ENCODE data around the gene PID1. TPM values are rescaled to one million over a fixed set of nuclear protein-coding genes. Genes with fewer than 3 reads are reported as not detected.

Gene PID1
- polyA plus RNA-seq, 1 of the 3 experiments (the other 2 are of a cell fraction): 0.16 TPM

- H3K36me3 ChIP-seq (replicated peaks in 1 of 2; ENCODE audit: control insufficient read depth in 1 of 2, insufficient read depth in 2 of 2, low read length in 1 of 2): no peaks in the 10 kb centered on the region
- no peaks in the 10 kb centered on the region for H3K79me2 ChIP-seq (ENCODE audit: insufficient read depth)
- H3K27ac ChIP-seq (ENCODE audit: low read depth in 2 of 2, low read length in 1 of 2): no peak overlapping the region
- H3K9me3 ChIP-seq: no peaks in the 10 kb centered on the region
- H3K9me2 ChIP-seq: no peaks in the 10 kb centered on the region
- H3K4me3 ChIP-seq (ENCODE audit: low read depth in 2 of 2, low read length in 1 of 2): no peak overlapping the region
- H2AFZ ChIP-seq (ENCODE audit: low read depth): no peak overlapping the region
- TF ChIP-seq EZH2phosphoT487 (IDR thresholded peaks at IDR 0.05; ENCODE audit: borderline replicate concordance, low read depth): no peak
- no peak for TF ChIP-seq IRF3 (IDR thresholded peaks at IDR 0.05; ENCODE audit: low read depth, low read length)
- DNase-seq: no peak
- no peaks in the 10 kb centered on the region for H3K4me1 ChIP-seq (ENCODE audit: control insufficient read depth in 1 of 2, insufficient read depth in 2 of 2, low read depth in 1 of 2, low read length in 1 of 2)
- H3F3A ChIP-seq (replicated peaks; ENCODE audit: insufficient read depth): no peaks in the 10 kb centered on the region
- H3K9ac ChIP-seq: no peak overlapping the region
- no peaks in the 10 kb centered on the region for H4K20me1 ChIP-seq (ENCODE audit: insufficient read depth)
- no peaks in the 10 kb centered on the region for H3K27me3 ChIP-seq (ENCODE audit: insufficient read depth)
- H3K4me2 ChIP-seq: no peak overlapping the region
- 45% methylated on average over 3 of the region's 3 CpGs for WGBS (ENCODE audit: low lambda C conversion rate)
- POLR2A ChIA-PET: no interaction called here
- CTCF ChIA-PET: interaction anchor here (1.1 to 1.4 kb wide), 2 partner anchors 13 to 24 kb away, joined by 3 to 5 read pairs; no protein-coding TSS in a partner anchor
These were observed 21.6 kb downstream of the PID1 start for GRCh38 chr2:229249536-229249935.

- CTCF ChIA-PET: interaction anchor here (0.7 kb wide), 1 partner anchor 28 kb away, joined by 3 read pairs; no protein-coding TSS in a partner anchor
- Histone ChIP-seq H3K79me2 (ENCODE audit: insufficient read depth) (no peaks in the 10 kb centered on the region), H3K9me2 (no peaks in the 10 kb centered on the region), H3K9ac (no peak overlapping the region), H3K4me3 (ENCODE audit: low read depth in 2 of 2, low read length in 1 of 2) (no peak overlapping the region), H2AFZ (ENCODE audit: low read depth) (no peak overlapping the region), H3K4me1 (ENCODE audit: control insufficient read depth in 1 of 2, insufficient read depth in 2 of 2, low read depth in 1 of 2, low read length in 1 of 2) (no peaks in the 10 kb centered on the region), H3K9me3 (no peaks in the 10 kb centered on the region), H3K4me2 (no peak overlapping the region), H3F3A (replicated peaks; ENCODE audit: insufficient read depth) (no peaks in the 10 kb centered on the region), H4K20me1 (ENCODE audit: insufficient read depth) (no peaks in the 10 kb centered on the region), H3K36me3 (replicated peaks in 1 of 2; ENCODE audit: control insufficient read depth in 1 of 2, insufficient read depth in 2 of 2, low read length in 1 of 2) (no peaks in the 10 kb centered on the region), H3K27ac (ENCODE audit: low read depth in 2 of 2, low read length in 1 of 2) (no peak overlapping the region), H3K27me3 (ENCODE audit: insufficient read depth) (no peaks in the 10 kb centered on the region)
- POLR2A ChIA-PET: interaction anchor here (0.6 kb wide), 1 partner anchor 90 kb away, joined by 3 read pairs; no protein-coding TSS in a partner anchor
- TF ChIP-seq RXRA (IDR thresholded peaks at IDR 0.05; ENCODE audit: borderline replicate concordance, low read depth) (no peak), SMC3 (IDR thresholded peaks at IDR 0.05; ENCODE audit: low read depth, low read length) (no peak), POLR2AphosphoS5 (IDR thresholded peaks at IDR 0.05; ENCODE audit: low read depth, low read length) (no peak), RAD21 (IDR thresholded peaks at IDR 0.05; ENCODE audit: low read length) (no peak), RCOR1 (IDR thresholded peaks at IDR 0.05; ENCODE audit: low read length) (no peak), NRF1 (IDR thresholded peaks at IDR 0.05; ENCODE audit: low read depth, low read length) (no peak), USF2 (IDR thresholded peaks at IDR 0.05; ENCODE audit: borderline replicate concordance, low read depth, low read length) (no peak), TAF1 (IDR thresholded peaks at IDR 0.05; ENCODE audit: borderline replicate concordance, low read depth, low read length) (no peak), IRF3 (IDR thresholded peaks at IDR 0.05; ENCODE audit: low read depth, low read length) (no peak)
- 54% methylated on average over 3 of the region's 3 CpGs for WGBS (ENCODE audit: low lambda C conversion rate)
- DNase-seq: no peak
These were observed 24.8 kb downstream of the PID1 start for GRCh38 chr2:229246334-229246733.
